GM23248 (cell line): ENCODE measurements around the gene PCID2. TPM values are rescaled to one million over a fixed set of nuclear protein-coding genes. Genes with fewer than 3 reads are reported as not detected.
"Not testable (repeated sequence)": the region's sequence is repeated elsewhere in the genome, so short reads cannot be mapped to it uniquely, and the experiment has no call there.

Experiments
- DNase-seq: peaks from one replicate; pipeline ENCODE4 v3.0.0-alpha.2; 2015
- H2AFZ ChIP-seq: fragments of 200-600 bp; sonication (generic); 2 replicates; pipeline ENCODE4 v1.6.1; 2016; ENCODE audit warnings: antibody characterized with exemption
- H3F3A ChIP-seq: fragments of 200-600 bp; sonication (generic); 2 replicates; pipeline ENCODE4 v1.6.1; 2016; ENCODE audit warnings: mild to moderate bottlenecking, antibody characterized with exemption, mixed run types; ENCODE audit not compliant: insufficient read depth
- H3K27ac ChIP-seq: fragments of 200-600 bp; sonication (generic); 2 replicates; pipeline ENCODE4 v1.5.1; 2016; ENCODE audit warnings: mild to moderate bottlenecking
- H3K27me3 ChIP-seq: fragments of 200-600 bp; sonication (generic); replicated peaks from 2 replicates; pipeline ENCODE4 v1.6.1; 2016; ENCODE audit warnings: mild to moderate bottlenecking; ENCODE audit not compliant: insufficient read depth
- H3K36me3 ChIP-seq: fragments of 200-600 bp; sonication (generic); 2 replicates; pipeline ENCODE4 v1.6.1; 2016; ENCODE audit warnings: low read depth, mild to moderate bottlenecking
- H3K4me1 ChIP-seq: fragments of 200-600 bp; sonication (generic); 2 replicates; pipeline ENCODE4 v1.6.1; 2016; ENCODE audit warnings: mild to moderate bottlenecking; ENCODE audit not compliant: insufficient read depth
- H3K4me2 ChIP-seq: fragments of 200-600 bp; sonication (generic); one replicate; pipeline ENCODE4 v1.6.1; 2016; ENCODE audit warnings: mild to moderate bottlenecking; ENCODE audit not compliant: unreplicated experiment
- H3K4me3 ChIP-seq: fragments of 200-600 bp; sonication (generic); 2 replicates; pipeline ENCODE4 v1.5.1; 2016; ENCODE audit warnings: mild to moderate bottlenecking
- H3K79me2 ChIP-seq: fragments of 200-600 bp; sonication (generic); 2 replicates; pipeline ENCODE4 v1.6.1; 2016; ENCODE audit warnings: mild to moderate bottlenecking; ENCODE audit not compliant: insufficient read depth
- H3K9ac ChIP-seq: fragments of 200-600 bp; sonication (generic); 2 replicates; pipeline ENCODE4 v1.6.1; 2016; ENCODE audit warnings: mild to moderate bottlenecking
- H3K9me2 ChIP-seq: fragments of 200-600 bp; sonication (generic); 2 replicates; pipeline ENCODE4 v1.6.1; 2016; ENCODE audit warnings: mixed run types, mild to moderate bottlenecking, moderate library complexity; ENCODE audit not compliant: insufficient read depth
- H3K9me3 ChIP-seq: fragments of 200-600 bp; sonication (generic); one replicate; pipeline ENCODE4 v1.6.1; 2017; ENCODE audit warnings: low read depth
- H4K20me1 ChIP-seq: fragments of 200-600 bp; sonication (generic); 2 replicates; pipeline ENCODE4 v1.6.0; 2016; ENCODE audit not compliant: insufficient read depth
- EZH2 ChIP-seq: fragments of 200-600 bp; sonication (generic); IDR thresholded peaks from 2 replicates; pipeline ENCODE4 v1.6.1; 2018; ENCODE audit warnings: antibody characterized with exemption, mild to moderate bottlenecking; ENCODE audit not compliant: insufficient read depth, poor library complexity, severe bottlenecking
- EZH2phosphoT487 ChIP-seq: fragments of 200-600 bp; sonication (generic); IDR thresholded peaks from 2 replicates; pipeline ENCODE4 v1.6.1; 2018; ENCODE audit warnings: antibody characterized with exemption, moderate library complexity, mild to moderate bottlenecking, low read depth; ENCODE audit not compliant: insufficient read depth
- WGBS, 2 experiments: methylation state at CpG; one replicate each; pipeline ENCODE4 v1.1.6; 2015 to 2017; ENCODE audit warnings: low lambda C conversion rate in 2 of 2, low coverage in 1 of 2; ENCODE audit errors: missing lambda C conversion rate in 2 of 2; 5-methylcytosine and 5-hydroxymethylcytosine counted together
- in situ Hi-C: fragments of 300-500 bp; cut with MboI; formaldehyde crosslinking; loops from 2 replicates; pipeline ENCODE4 v1.15.0; 2020
- polyA plus RNA-seq: library from polyadenylated mRNA; unstranded; fragments of >200 nt; fragmentation: Nextera tagmentation; extraction: Ambion mirVana; gene quantifications from 2 replicates; pipeline ENCODE4 v1.2.1, GENCODE V29; 2016
- total RNA-seq: library from RNA; depleted of rRNA; stranded (reverse); fragments of >200 nt; shearing (Covaris generic); gene quantifications from 2 replicates; pipeline ENCODE4 v1.2.3, GENCODE V29; 2014

Gene PCID2
- total and polyA plus RNA-seq, 2 experiments from 2014 or later: 58.3 to 60.7 TPM

DNA sequence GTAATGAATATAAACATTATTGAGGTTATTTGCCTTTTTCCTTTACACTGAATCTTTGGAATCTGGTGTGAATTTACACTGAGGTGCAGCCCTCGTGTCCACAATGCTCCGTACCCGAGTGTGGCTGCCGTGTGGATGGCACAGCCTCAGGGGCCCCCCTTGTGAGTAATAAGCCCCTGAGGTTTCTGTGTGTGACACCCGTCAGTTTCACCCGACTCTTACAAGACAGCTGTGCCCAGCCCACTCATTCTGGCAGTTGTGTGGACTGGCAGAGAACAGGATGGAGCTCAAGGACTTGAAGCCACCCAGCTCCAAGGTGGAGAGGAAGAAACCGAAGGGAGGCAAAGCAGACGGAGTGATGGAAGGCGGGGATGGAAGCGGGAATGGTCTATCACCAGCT lies 42.2 kb downstream of the PCID2 start:
- H3K79me2 ChIP-seq: no peaks in the 10 kb centered on the region
- H3K4me3 ChIP-seq: no peak overlapping the region
- no peaks in the 10 kb centered on the region; the same call in 1 of the 2 replicates for H3K27me3 ChIP-seq
- no peaks in the 10 kb centered on the region for H3K4me1 ChIP-seq
- peaks cover 8% of the 10 kb centered on the region; the same call in 1 of the 2 replicates for H3K36me3 ChIP-seq
- no peak overlapping the region for H2AFZ ChIP-seq
- no peak overlapping the region for H3K4me2 ChIP-seq
- in situ Hi-C loops: no loop called here
- no peaks in the 10 kb centered on the region for H3K9me3 ChIP-seq
- no peak overlapping the region for H3K9ac ChIP-seq
- no peak overlapping the region for H3K27ac ChIP-seq
- DNase-seq: no peak
- 87 to 93% methylated on average over 10 of the region's 10 CpGs for WGBS, 2 experiments
- TF ChIP-seq EZH2phosphoT487 (no peak), EZH2 (no peak)
- H3F3A ChIP-seq: no peaks in the 10 kb centered on the region
- H4K20me1 ChIP-seq: no peaks in the 10 kb centered on the region
- no peaks in the 10 kb centered on the region for H3K9me2 ChIP-seq

DNA sequence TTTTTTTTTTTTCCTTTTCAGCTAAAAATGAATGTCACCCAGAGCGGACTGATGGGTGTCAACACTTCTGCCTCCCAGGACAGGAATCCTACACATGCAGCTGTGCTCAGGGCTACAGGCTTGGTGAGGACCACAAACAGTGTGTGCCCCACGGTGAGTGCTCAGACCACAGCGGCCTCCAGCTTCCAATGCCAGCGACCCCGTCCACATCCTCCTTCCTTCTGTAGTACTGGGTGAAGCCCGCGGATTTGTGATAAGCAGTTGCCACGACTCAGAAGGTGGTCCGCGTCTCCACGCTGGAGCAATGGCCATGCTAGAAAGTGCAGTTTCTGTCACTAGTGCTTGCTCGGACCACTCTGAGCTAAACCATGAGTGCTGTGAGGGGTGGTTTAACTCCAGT lies 44.0 kb downstream of the PCID2 start:
- in situ Hi-C loops: no loop called here
- Histone ChIP-seq H3K27me3 (no peaks in the 10 kb centered on the region; the same call in none of the 2 replicates), H3K9ac (no peak overlapping the region), H3K36me3 (0 out of 2 replicates have a peak, but pooled peaks cover 4% of the 10 kb centered on the region), H3F3A (no peaks in the 10 kb centered on the region), H2AFZ (no peak overlapping the region), H3K4me1 (no peaks in the 10 kb centered on the region), H3K9me3 (no peaks in the 10 kb centered on the region), H3K27ac (no peak overlapping the region), H4K20me1 (no peaks in the 10 kb centered on the region), H3K4me3 (no peak overlapping the region), H3K4me2 (no peak overlapping the region), H3K79me2 (no peaks in the 10 kb centered on the region), H3K9me2 (no peaks in the 10 kb centered on the region)
- no peak for DNase-seq
- no peak for TF ChIP-seq EZH2phosphoT487
- no peak for TF ChIP-seq EZH2
- WGBS, 2 experiments: 85 to 88% methylated on average over 12 of the region's 12 CpGs

DNA sequence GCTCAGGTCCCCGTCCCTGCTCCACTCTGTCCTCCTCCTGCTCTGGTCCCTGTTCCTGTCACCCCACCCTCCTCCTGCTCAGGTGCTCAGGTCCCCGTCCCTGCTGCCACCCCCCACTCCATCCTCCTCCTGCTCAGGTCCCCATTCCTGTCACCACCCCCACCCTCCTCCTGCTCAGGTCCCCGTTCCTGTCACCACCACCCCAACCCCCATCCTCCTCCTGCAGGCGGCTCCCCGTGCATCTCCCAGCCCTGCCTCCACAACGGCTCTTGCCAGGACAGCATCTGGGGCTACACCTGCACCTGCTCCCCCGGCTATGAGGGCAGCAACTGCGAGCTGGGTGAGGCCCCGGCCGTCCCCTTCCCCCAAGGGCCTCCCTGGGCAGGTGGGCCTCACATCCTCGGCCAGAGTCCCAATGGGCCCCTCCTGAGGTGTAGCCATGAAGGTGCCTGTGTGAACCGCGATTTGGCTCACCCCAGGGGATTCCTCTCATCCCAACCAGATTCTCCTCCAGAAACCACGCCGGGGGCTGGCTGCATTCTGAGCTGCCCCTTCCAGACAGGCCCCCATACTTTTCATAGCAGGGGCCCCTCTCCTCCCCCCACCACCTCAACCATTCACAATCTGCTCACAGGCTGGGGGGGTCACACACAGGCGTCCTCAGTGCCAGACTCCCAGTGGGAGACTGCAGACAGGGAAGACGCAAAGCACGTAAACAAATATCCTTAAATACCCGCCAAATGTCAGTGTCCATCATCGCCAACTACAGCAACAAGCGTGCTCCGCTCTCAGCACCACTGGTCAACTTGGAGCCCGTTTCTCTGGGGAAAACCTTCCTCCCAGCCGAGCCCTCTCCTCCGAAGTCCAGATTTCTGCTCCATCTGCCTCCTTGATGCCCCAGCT lies 45.4 kb downstream of the PCID2 start:
- no peak for DNase-seq
- H3K9me2 ChIP-seq: no peaks in the 10 kb centered on the region
- 26 to 28% methylated on average over 20 to 25 of the region's 25 CpGs for WGBS, 2 experiments
- H3K27me3 ChIP-seq: no peaks in the 10 kb centered on the region; the same call in none of the 2 replicates
- no peak overlapping the region for H3K4me3 ChIP-seq
- no peaks in the 10 kb centered on the region for H3K79me2 ChIP-seq
- no peaks in the 10 kb centered on the region for H3F3A ChIP-seq
- no peak overlapping the region for H3K27ac ChIP-seq
- no peaks in the 10 kb centered on the region for H3K36me3 ChIP-seq
- no peak overlapping the region for H3K9ac ChIP-seq
- no peaks in the 10 kb centered on the region for H3K4me1 ChIP-seq
- in situ Hi-C loops: no loop called here
- H3K9me3 ChIP-seq: no peaks in the 10 kb centered on the region
- no peak overlapping the region for H3K4me2 ChIP-seq
- no peak for TF ChIP-seq EZH2phosphoT487
- no peak for TF ChIP-seq EZH2
- H2AFZ ChIP-seq: no peak overlapping the region
- H4K20me1 ChIP-seq: no peaks in the 10 kb centered on the region

DNA sequence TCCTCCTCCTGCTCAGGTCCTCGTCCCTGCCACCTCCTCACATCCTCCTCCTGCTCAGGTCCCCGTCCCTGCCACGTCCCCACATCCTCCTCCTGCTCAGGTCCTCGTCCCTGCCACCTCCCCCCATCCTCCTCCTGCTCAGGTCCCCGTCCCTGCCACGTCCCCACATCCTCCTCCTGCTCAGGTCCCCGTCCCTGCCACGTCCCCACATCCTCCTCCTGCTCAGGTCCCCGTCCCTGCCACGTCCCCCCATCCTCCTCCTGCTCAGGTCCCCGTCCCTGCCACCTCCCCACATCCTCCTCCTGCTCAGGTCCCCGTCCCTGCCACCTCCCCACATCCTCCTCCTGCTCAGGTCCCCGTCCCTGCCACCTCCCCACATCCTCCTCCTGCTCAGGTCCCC lies 46.5 kb downstream of the PCID2 start:
- H4K20me1 ChIP-seq, H3K4me2 ChIP-seq, H3K9me3 ChIP-seq, DNase-seq, H3K27ac ChIP-seq, H3K9ac ChIP-seq, H3F3A ChIP-seq, H3K79me2 ChIP-seq, H3K4me1 ChIP-seq, H2AFZ ChIP-seq, H3K4me3 ChIP-seq, in situ Hi-C loops, H3K36me3 ChIP-seq, H3K9me2 ChIP-seq, H3K27me3 ChIP-seq: not testable (repeated sequence)
- WGBS, 2 experiments: 37% methylated on average over 10 of the region's 13 CpGs; no CpG with 5 or more reads in 1 of the 2 experiments
